ENCODE results near the gene KRTAP10-11.

DNA sequence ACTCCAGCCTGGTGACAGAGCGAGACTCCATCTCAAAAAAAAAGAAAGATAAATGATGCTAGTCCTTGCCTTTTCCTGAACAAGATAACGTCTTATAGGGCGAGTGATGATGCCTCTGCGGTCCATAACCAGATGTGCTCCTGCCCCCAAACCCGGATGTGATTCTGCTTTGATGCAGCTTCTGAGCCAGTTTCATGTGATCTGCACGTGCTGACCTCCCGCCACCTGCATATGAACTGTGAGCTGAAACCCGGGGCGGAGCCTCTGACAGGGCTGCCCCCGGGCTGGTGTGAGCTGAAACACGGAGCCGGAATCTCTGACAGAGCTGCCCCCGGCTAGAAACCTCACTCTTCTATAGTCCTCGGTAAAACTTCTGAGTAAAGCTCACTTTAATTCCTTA, 6.9 kb downstream of the KRTAP10-11 start:
- no peak for TF ChIP-seq REST (IDR thresholded peaks at IDR 0.05)
- TF ChIP-seq RAD21 (conservative IDR thresholded peaks at IDR 0.05 in 1 of 2, IDR thresholded peaks at IDR 0.05 in 1 of 2) = no peak
- no peak for TF ChIP-seq RFX5 (IDR thresholded peaks at IDR 0.05)
- no peak for TF ChIP-seq CTCF (IDR thresholded peaks at IDR 0.05)
- no peak for TF ChIP-seq JUN (IDR thresholded peaks at IDR 0.05)
- no peak for TF ChIP-seq POLR2A (IDR thresholded peaks at IDR 0.05; ENCODE audit: low read length)
- TF ChIP-seq CHD2 (IDR thresholded peaks at IDR 0.05; ENCODE audit: low read length, partially characterized antibody) = no peak
- TF ChIP-seq HES2 (IDR thresholded peaks at IDR 0.05) = no peak

Data from A549 (cell line).